ENCODE measurements around the gene RHPN2.
"Not testable (repeated sequence)": the region's sequence is repeated elsewhere in the genome, so short reads cannot be mapped to it uniquely, and the experiment has no call there.

Gene RHPN2

DNA sequence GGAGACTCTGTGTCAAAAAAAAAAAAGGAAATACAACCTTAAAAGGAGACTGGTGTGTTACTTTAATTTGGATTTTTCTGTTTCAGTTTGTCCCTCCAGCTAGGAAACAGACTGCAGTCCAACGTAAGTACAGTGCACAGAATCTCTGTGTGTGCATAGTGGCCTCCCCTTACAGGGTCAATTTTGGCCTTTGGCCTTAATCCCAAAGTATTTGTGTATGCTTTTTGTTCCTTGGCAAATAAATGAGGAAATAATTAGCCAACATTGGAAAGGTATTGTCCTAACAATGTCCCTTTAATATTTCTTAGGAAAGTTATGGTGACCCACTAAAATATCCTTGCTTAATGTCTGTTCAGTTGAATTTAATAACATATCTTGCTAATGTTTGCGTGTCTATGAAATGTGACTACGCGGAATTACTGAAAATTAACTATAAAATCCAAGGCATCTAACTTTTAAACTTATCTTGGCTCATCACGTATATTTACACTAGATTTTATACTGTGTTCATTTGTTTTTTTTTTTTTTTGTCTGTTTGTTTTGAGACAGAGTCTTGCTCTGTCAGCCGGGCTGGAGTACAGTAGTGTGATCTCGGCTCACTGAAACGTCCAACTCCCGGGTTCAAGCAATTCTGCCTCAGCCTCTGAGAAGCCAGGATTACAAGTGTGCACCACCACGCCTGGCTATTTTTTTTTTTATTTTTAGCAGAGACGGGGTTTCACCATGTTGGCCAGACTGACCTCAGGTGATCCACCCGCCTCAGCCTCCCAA, 39.0 kb downstream of the RHPN2 start:
- not testable (repeated sequence) for DNase-seq

DNA sequence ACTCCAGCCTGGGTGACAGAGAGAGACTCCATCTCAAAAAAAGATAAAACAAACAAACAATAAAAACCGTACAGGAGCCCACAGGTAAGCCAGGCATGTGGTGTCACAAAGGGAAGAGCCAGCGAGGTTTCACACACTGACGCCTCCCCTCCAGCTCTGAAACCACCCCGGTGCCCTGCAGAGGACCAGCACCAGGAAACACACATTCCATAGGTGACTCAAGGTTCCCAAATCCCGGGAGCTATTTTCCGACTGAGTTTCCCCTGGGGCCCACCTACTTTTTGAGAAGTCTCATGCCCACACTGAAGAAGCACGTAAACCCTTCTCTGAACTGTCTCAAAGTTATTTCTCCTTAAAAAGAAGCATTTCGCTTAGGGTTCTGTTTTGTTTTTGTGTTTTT, 40.3 kb downstream of the RHPN2 start:
- DNase-seq = no peak

DNA sequence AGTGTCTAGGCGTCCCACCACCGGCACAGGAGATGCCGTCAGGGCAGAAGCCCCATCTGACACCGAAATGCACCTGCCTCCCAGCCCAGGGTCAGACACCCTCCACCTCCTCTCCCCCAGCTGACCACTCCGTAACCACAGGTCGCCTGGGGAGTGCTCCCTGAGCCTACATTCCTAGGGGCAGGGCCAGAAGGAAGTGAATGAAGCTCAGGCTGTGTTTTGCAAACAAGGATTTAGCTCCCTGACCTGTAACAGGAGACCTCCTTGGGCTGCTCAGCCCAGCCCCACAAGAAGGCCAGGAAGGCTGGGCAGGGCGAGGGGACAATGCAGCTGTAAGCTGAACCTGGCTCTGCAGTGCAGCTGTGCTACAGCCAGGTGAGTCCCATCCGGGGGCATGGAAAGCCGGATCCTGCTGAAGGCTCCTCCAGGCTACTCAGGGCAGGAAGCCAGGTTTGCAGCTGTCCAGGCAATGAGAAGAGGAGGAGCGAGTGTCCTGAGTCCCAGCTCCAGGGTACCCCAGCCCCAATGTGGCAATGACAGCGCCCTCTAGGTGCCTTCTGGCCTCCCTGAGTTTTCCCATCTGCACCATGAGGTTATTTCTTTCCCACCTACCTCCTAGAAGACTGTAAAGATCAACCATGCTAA, 42.1 kb downstream of the RHPN2 start:
- no peak for DNase-seq

DNA sequence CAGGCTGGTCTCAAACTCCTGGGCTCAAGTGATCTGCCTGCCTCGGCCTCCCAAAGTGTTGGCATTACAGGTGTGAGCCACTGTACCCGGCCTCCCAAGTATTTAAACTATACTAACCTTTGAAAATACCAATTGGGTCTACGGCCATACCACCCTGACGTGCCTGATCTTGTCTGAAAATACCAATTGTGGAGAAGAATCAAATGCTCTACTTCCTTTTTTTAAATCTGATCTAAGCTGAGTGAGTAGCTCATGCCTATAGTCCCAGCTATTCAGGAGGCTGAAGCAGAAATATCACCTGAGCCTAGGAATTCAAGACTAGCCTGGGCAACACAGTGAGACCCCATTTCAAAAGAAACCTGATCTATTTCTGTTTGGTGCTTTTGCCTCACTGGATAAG, 53.8 kb downstream of the RHPN2 start:
- not testable (repeated sequence) for DNase-seq

DNA sequence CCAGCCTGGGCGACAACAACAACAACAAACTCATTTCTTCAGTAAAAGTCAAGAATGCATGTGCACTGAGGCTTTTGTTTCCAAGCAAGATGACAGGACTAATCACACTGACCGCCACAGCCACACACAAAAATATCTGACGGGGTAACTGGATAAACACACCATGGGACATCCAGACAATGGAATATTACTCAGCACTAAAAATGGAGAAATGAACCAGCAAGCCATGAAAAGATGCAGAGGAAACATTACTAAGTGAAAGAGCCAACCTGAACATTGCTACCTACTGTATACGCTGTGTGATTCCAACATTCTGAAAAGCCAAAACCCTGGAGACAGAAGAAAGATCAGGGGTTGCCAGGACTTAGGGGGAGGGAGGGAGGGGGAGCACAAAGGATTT, 56.0 kb downstream of the RHPN2 start:
- DNase-seq = no peak

DNA sequence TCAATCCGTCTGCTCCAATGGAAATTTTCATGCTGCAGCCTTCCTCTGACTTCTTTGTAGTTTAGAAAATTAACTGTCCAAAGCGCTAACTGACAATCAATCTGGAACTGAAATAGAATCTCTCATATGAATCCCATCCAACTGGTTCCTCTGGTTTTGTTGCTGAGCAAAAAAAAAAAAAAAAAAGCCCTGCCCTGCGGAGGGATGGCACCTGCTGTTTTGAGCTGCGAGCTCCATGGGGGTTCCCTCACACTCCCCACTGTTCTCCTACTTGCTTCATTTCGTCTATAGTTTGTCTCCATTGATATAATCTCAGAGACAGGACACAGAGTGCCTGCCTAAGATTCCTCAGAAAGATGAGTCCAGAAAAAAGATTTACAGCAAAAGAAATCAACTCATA, 59.2 kb downstream of the RHPN2 start:
- no peak for DNase-seq

DNA sequence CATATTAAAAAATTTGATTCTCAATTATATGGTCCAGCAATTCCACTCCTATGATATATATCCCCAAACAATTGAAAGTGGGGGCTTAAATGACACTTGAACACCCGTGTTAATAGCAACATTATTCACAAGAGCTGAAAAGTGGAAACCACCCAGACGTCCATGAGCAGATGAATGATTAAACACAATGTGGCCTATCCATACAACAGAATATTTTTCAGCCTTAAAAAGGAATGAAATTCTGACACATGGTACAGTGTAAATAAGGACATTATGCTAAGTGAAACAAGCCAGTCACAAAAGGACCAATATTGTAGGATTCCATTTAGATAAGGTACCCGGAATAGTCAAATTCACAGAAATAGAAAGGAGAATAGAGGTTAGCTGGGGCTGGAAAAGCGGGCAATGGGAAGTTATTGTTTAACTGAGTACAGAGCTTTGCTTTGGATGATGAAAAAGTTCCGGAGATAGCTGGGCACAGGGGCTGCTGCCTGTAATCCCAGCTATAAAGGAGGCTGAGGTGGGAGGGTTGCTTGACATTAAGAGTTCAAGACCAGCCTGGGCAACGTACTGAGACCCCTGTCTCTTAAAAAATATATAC, 61.2 kb downstream of the RHPN2 start:
- not testable (repeated sequence) for DNase-seq

DNA sequence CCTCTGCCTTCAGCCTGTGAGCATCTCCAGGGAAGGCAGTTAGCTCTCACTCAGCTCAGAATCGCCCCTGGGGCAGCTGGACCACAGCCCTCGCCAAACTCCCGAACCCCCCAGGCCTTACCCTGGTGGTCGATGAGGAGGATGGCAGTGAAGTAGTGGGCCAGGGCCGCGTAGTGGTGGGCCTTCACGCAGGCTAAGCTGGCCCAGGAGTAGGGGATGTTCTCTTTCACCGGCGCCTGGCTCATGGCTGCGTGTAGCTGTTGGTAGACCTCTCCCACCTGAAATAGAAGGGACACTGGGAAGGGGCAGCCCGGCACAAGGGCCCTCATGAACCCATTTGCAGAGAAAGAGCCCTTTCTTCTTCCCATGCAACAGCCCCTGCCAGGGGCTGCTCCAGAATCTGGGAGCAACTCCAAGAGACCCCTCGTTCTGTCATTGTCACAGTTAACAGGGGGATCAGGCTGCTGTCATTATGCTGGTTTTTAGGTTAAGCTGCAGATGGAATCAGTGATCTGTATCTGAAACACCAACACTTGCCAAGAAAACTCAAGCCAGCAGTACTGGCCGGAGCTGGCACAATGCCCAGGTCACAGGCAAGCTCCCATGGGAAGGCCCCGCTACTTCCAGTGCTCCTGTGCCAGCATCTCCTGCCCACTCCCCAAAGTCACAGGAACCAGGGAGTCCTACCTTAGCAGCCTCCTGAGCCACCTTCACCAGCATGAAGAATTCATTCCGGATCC, 62.4 kb downstream of the RHPN2 start:
- not testable (repeated sequence) for DNase-seq

DNA sequence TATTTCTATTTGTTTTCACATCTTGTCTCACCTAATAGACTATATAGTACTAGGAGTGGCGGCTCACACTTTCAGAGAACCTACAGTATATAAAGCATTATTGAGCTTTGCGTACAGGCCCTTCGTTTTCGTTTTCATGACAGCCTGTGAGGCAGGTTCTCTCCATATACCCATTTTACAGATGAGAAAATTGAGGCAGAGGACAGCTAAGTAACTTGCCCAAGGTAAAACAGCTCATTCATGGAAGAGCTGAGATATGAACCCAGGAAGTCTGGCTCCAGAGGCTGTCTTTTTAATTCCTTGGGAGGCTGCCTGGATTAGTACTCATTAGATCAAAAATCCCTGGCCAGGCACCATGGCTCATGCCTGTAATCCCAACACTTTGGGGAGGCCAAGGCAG, 63.8 kb downstream of the RHPN2 start:
- no peak for DNase-seq

DNA sequence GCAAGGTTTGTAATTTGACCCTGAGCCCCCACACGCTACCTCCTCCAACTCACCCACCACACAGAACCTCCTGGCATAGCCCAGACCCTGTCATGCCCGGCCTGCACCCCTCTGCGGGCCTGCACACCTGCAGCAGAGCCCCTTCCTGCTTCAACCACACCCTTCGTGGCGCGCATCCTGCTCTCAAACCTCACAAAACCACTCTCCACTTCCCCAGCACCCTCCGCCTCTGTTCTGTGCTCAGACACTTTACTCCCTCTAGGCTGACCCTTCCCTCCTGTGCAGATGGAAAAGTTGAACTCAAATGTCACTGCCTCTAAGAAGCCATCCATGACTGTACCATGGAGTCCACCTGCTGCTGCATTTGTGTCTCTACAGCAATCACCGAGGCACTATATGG, 64.2 kb downstream of the RHPN2 start:
- no peak for DNase-seq

DNA sequence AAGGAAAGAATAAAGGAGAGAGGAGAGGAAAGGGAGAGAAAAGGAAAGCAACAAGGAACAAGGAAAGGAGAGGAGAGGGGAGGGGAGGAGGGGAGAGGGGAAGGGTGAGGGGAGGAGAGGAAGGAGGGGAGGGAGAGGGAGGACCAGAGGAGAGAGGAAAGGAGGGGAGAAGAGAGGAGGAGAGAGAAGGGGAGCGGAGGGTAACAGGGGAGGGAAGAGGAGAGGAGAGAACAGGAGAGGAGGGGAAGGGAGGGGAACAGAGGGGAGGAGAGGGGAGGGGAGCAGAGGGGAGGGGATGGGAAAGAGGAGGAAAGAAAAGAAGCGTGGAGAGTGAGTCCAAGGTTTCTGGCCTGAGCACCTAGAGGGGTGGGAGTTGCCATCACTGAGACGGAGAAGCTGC, 66.0 kb downstream of the RHPN2 start:
- DNase-seq = no peak

DNA sequence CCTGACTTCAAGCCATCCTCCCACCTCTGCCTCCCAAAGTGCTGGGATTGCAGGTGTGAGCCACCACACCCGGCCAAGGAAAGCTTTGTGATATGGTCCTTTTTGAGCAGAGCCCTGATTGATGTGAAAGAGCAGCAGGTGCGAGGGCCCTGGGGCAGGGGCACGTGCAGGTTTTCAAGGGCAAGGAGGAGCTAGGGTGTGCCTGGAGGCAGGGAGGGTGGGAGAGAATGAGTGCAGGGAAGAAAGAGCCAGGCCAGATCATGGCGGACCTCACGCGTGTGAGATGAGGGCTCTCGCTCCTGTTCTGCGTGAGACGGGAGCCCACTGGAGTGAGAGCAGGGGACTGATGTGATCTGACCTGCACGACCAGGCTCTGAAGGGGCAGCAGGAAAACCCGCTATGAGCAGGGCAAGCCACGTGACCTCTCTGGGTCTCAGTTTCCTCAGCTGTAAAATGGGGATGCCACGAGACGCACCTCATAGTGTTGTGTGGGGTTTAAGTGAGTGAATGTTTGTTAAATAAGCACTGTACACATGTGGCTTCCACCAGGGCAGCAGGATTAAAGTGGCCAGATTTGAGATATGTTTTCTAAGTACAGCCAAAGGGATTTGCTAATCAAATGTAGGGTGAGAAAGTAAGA, 66.9 kb downstream of the RHPN2 start:
- DNase-seq = no peak

DNA sequence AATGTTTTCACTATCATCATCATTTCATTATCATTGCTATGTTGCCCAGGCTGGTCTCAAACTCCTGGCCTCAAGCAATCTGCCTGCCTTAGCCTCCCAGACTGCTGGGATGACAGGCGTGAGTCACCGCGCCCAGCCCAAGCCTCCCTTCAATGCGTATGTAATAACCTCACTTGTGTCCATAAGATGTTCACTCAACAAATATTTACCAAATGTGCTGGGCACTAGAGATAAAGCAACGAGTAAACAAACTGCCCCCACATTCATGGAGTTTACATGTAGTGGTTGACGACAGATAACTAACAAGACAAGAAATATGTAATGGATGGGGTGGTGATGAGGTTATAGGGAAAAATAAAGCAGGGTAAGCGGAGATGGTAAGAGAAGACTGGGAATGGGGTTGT, 67.6 kb downstream of the RHPN2 start:
- not testable (repeated sequence) for DNase-seq

DNA sequence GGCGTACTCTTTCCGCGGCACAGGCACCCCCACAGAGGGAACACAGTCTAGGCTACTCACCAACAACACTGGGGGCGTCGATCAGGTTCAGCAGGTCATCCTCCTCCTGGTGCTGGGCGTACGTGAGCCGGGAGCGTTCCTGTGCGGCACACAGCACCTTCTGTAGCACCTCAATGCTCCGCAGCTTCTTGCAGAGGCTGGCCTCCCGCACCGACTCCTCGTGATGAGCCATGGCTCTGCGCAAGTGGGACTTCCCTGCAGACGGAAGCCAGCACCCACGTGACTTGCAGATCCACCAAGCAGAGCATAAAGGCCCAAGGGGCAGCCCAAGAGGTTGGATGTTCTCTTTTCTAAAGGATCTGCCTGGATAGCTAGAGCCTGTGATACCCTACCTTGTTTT, 68.7 kb downstream of the RHPN2 start:
- not testable (repeated sequence) for DNase-seq

DNA sequence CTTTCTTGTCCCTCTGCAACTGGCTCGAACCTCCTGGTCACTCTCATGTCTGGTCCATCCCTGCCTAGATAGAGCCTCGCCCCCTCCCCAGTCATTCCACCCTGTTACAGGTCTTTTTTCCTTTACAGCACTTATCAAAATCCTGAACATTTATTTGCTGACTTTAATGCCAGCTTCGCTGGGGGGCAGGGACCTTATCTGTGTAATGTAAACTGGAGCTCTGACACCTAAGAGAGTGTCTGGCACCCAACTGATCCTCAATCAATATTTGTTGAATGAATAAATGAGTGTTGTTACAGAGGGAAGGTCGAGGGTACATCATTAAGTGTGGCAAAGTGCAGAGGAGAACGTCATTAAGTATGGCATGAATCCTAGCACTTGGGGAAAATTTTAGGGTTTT, 76.0 kb downstream of the RHPN2 start:
- no peak for DNase-seq

DNA sequence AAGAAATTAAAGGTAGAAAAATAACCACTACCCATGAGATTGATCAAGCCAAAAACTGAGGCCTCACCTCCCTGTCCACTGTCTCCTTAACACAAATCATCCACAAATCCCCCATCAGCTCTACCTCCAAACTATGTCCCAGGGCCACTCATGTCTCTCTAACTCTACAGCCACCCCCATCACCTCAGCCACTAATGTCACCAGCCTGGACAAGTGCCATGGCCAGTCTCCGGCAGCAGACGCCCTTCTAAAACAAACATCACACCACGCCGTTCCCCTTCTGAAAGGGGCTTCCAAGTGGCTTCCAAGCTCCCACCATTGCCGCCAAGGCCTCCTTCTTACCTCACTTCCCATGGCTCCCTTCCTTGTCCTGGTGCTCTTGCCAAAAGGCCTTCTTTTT, 76.4 kb downstream of the RHPN2 start:
- not testable (repeated sequence) for DNase-seq

DNA sequence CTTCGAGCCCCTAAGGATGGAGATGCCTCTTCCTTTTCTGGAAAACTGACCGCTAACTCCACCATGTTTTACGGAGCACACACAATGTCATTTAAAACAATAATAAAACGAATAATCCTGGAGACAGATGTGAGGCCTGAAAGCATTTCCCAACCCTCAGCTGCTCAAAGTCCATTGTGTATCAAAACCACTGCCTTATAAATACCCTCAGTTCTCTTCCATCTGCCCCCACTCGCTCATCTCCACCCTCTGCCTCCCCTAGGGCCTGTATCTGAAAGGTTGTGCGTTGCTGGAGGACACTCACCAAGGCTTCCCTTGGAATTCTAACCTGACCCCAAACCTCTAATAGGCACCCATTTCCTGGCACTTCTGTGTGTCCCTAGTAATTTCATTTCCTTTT, 82.2 kb downstream of the RHPN2 start:
- DNase-seq = not testable (repeated sequence)

DNA sequence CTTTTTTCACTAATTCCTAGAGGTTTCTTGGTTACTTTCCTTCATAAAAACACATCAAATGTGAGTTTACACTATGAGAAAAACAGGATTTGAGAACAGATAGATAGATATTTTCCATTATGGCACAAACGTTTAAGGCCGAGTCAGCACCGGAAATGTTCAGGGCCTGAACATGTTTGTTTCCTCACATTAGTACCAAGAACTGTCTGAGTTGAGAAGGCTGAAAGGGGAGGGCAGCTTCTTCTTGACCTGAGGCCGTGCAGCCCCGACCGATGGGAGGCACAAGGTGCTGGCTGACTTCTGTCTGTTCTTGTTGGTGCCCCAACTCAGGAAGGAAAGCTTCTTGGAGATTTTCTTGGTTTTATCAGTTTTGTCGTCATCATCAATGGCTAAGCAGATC, 84.9 kb downstream of the RHPN2 start:
- not testable (repeated sequence) for DNase-seq

DNA sequence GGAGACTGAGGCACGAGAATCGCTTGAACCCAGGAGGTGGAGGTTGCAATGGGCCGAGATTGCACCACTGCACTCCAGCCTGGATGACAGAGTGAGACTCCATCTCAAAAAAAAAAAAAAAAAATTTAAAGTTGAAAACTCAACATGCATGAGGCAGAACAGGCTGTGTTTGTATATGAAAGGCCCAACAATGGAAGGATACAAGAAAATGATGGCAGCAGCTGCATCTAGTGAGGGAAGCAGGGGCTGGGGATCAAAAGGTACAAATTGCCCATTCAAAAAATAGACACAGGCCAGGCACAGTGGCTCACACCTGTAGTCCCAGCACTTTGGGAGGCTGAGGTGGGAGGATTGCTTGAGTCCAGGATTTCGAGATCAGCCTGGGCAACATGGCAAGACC, 86.9 kb downstream of the RHPN2 start:
- DNase-seq = not testable (repeated sequence)

DNA sequence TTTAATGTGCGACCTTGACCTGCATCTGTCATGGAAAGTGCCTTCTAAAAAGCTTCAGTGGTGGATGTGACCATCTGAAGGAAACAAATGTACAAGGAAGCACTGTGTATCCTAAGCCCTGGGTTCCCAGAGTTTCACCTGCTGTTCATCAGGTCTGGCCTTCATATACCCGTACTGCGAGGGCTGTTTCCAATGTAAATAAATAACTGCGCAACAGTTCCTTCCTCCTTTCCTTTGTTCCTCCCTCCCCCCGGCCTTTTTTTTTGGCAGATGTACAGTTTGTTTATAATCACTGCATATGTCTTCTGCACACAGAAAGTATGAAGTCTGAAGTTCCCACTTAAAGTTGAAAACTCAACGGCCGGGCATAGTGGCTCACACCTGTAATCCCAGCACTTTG, 87.4 kb downstream of the RHPN2 start:
- no peak for DNase-seq

DNA sequence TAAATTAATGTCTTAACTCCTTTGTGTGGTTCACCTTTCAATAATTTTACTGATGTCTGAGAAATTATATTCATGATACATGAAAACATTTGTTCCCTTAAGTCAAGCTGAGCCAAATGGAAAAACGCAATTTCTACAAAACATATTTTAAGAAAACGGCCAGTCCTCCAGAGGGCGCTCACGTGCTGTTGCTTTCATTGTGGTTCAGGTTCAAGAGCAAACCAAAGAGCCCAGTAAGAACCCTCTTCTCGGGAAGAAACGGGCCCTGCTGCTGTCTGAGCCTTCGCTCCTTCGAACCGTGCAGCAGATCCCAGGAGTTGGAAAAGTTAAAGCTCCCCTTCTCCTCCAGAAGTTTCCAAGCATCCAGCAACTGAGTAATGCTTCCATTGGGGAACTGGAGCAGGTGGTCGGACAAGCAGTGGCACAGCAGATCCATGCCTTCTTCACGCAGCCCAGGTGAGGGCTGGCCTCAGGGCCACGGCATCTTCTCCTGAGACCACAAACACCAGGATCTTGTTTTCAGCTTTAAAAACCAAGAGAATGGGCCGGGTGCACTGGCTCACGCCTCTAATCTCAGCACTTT, 88.4 kb downstream of the RHPN2 start:
- peak; percentile 66 for DNase-seq

DNA sequence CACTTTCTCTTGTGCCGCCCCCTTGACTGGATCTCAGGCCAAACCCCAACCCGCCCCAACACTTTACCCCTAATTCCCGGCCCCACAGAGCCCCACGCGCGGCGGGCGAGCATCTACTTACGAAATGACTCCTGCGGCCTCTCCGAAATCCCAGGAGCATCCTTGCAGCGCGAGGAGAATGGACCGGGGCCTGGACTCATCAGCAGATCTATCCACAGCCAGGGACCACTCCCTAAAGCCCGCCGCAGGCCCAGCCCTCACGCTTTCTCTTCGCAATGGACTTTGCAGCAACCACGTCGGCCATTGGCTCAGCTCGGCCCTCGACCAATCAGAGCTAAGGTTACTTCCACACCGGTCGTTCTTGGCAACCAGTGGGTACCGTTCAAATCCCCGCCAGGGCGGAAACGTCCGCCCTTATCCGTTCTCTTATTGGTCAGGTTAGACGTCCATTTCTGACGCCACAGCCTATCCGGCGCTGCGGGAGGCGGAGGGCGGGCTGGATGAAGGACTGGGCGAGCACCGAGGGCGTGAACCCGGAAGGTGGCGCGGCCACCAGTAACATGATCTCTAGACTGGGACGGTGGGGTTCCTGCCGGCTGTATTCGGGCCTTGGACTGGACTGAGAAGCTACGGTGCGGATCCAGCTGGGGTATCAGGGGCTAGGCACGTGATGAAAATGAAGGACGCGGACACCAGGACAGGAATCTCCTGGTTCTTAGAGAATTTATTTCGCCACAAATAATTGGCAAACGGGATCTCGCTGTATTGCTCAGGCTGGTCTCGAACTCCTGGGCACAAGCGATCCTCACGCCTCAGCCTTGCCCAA, 92.8 kb downstream of the RHPN2 start, which contains the start of the genes CEP89 and FAAP24:
Gene CEP89, minus strand, starts transcription at position 244 of the 826 bp plus-strand sequence. Its CDS starts 84 bp downstream, at position 160.
Gene FAAP24, plus strand, starts transcription at position 528 of the 826 bp plus-strand sequence. CDS start 955 bp downstream, outside the sequence.
- peak; percentile 99 for DNase-seq

All from activated naive CD4-positive, alpha-beta T cell treated with Interleukin-2 at 50 U/mL for 16 hours (primary cell).